NOMO-1 treated with dmso at 0.1 percent for 144 hours (cell line): ENCODE measurements around the gene PACS1.
"Not testable (repeated sequence)": the region's sequence is repeated elsewhere in the genome, so short reads cannot be mapped to it uniquely, and the experiment has no call there.

Source experiments
- DNase-seq: peaks from one replicate; lab custom pipeline; 2025; ENCODE audit not compliant: unreplicated experiment; lab: John Stamatoyannopoulos, UW

PACS1 gene

DNA sequence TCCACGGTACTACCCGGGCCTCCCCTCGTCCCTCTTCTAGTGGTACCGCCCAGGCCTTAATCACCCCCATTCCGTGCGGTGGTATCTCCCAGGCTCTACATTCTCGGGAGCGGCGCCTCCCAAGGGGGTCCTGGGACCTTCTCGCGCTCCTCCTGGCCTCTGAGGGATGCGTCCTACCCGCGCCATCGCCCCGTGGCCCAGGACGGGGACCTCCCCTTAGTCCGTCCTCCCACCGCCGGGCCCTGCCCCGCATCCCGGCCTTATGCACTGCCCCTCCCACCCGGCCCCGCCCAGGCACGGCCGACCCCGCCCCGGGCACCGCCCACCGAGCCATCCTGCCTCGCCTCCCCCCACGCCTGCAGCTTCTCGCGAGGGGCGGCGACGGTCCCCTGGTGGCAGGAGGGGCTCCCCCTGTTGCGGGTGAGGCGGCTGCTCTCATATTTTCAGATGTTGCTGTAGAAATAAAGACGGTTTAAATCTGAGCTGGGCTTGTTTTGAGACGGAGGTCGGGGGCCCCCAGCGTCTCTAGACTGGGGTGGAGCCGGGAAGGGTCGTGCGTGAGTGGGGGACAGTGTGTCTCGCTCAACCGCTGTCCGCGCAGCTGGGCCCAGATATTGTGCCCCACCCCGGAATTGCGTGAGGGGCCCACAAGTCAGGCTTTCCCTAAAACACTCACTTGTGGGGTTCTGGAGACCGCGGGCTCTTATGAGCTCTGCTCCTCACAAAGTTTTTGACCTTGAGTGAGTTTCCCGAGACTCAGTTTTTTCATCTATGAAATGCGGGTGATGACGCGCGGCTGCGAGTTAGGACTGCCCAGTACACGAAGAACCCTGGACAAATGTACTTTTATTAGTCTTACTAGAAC is 197.5 kb downstream of the PACS1 start:
- peak; percentile 46 for DNase-seq

DNA sequence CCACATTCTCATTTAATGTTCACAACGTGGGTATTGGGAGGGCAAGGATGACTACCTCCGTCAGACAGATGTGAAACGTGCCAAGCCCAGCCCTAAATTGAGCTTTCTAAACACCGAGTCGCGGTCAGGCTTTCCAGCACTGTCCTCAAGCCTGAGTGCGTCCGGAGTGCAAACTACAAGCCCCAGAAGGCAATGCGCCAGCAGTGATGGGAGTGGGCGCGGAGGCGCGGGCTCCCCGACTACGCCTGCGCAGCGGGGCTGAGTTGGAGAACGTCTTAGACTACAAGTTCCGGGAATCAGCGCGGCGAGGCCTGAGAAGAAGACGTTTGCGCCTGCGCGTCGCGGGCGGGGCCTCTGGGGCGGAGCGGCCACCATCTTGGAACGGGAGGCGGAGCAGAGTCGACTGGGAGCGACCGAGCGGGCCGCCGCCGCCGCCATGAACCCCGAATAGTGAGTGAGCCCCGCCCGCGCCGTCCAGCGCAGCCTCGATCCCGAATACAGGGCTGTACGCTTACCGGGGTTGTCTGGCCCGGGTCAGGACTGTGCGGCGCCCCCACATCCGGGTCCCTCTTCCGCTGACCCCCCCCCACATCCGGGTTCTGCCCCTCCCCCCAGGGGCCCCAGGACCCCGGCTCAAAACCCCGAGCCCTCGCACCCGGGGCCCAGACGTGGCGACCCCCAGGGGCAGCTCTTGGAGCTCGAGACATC is 198.3 kb downstream of the PACS1 start, which contains the start of gene RAB1B:
Gene RAB1B, plus strand, starts transcription at position 396 of the 708 bp plus-strand sequence. Its CDS starts 41 bp downstream, at position 437.
- DNase-seq = peak; percentile 98

DNA sequence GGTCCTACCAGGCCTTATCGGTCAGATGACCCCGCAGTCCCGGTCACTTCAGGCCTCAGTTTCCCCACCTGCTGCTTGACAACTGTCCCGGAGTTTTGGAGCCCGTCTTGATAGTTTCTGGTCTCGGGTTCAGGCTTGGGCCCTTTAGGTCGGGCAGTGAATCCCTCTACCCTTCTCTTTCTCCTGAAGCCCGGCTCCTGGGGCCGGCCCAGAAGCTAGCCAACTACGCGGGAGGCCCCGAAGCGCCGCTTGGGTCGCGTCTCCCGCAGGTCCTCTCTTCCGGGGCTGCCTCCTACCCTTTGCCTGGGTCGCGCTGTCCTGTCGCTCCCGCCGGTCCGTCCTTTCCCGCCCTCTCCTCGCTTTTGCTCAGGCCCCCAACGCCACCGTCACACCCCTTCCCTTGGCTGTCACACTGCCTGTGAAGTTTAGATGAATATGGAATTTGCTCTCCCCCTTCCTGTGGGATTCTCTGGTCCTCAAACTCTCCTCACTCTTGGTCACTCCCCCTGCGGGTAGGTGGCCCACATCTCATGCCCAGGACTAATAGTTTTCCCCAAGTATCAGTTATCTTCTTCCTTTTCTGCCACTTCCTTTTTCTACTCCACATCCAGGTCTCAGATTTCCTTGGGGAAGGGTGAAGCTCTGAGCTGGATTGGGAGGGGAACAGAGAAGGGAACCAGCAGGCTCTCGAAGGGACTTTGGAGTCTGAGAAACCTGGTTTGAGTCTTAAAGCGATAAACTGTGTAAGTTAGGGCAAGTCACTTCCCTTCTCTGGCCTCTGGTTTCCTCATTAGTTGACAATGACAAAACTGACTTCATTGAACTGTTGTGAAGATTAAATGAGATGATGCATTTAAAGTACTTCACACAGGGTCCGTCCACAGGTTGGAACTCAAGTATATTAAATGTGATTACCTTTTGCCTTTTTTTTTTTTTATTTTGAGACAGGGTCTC is 199.2 kb downstream of the PACS1 start:
- peak; percentile 65 for DNase-seq

DNA sequence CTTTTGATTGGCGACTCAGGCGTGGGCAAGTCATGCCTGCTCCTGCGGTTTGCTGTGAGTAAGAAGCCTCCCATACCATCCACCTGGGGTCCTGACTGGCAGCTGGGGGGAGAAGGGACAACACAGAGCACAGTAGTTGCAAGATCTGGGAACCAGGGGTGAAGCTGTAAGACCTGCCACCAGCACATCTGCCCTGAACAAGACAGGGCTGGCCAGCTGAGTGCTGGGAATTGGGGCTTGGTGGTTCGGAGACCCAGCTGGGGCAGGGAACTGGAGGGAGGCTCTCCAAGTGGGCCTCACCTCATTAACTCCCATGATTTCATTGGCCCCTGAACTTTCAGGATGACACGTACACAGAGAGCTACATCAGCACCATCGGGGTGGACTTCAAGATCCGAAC is 201.7 kb downstream of the PACS1 start:
- no peak for DNase-seq

DNA sequence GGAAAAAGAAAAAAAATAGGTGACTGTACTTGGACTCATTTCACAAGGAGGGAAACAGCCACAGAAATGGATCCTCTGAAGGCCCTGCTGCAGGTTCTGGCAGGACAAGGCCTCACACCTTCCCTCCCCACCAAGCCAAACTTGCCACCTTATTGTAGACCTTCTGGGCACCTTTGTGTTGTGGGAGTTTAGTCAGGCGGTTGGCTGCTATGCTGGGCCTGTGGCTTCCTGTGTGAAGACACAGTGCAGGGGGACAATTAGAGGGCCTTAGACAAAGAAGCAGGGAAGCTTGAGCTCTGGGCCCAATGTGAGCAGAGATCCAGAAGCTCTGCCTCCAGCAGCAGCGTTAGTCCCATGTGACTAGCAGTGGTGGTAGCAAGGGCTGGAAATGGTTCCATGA is 202.5 kb downstream of the PACS1 start:
- no peak for DNase-seq

DNA sequence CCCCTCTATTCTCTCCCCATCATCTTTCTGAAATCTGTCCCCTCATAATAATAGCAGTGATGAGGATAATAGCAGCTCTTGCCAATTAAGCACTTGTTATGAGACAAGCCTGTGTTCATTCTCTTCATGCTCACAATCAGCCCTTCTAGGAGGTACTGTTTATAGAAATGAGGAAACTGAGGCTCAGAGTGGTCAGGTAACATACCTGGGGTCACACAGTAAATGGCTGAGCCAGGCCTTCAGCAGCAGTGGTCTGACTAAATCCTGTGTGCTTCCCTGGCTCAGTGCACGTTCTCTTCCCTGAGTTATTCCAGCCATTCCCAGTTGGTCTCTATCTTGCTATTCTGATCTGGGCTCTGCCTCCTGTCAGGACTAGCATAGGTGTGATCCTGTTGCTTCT is 204.1 kb downstream of the PACS1 start:
- no peak for DNase-seq

DNA sequence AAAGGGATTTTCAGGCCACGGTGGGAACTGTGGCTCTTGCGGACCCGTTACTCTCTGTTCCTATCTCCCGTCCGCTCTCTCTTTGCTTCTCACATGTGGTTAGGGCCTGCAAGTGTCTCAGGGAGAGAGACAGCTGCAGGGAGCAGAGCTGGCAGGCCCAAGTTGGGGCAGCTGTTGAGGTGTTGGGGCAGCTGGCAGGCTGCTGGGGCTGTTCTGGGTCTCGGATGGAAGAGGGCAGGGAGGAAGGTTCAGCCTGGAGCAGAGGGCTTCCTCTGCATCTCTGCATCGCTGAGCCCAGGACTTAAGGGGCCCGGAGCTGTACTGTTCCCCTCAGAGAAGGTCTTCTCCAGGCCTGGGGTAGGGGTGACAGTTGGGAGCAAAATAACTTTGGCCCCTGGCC is 205.3 kb downstream of the PACS1 start:
- no peak for DNase-seq

DNA sequence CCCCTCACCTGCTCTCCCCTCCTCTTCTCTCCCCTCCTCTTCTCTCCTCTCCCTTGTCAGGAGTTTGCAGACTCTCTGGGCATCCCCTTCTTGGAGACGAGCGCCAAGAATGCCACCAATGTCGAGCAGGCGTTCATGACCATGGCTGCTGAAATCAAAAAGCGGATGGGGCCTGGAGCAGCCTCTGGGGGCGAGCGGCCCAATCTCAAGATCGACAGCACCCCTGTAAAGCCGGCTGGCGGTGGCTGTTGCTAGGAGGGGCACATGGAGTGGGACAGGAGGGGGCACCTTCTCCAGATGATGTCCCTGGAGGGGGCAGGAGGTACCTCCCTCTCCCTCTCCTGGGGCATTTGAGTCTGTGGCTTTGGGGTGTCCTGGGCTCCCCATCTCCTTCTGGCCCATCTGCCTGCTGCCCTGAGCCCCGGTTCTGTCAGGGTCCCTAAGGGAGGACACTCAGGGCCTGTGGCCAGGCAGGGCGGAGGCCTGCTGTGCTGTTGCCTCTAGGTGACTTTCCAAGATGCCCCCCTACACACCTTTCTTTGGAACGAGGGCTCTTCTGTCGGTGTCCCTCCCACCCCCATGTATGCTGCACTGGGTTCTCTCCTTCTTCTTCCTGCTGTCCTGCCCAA is 206.0 kb downstream of the PACS1 start:
- DNase-seq = no peak

DNA sequence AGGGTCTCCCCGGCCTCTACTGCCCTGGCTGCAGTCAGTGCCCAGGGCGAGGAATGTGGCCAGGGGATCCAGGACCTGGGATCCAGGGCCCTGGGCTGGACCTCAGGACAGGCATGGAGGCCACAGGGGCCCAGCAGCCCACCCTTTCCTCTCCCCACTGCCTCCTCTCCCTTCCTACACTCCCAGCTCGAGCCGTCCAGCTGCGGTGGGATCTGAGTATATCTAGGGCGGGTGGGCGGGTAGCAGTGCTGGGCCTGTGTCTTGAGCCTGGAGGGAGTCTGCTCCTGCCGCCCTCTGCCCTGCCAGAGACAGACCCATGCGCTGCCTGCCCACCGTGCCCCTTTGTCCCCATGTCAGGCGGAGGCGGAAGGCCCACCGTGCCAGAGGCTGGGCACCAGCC is 206.5 kb downstream of the PACS1 start:
- DNase-seq = not testable (repeated sequence)

DNA sequence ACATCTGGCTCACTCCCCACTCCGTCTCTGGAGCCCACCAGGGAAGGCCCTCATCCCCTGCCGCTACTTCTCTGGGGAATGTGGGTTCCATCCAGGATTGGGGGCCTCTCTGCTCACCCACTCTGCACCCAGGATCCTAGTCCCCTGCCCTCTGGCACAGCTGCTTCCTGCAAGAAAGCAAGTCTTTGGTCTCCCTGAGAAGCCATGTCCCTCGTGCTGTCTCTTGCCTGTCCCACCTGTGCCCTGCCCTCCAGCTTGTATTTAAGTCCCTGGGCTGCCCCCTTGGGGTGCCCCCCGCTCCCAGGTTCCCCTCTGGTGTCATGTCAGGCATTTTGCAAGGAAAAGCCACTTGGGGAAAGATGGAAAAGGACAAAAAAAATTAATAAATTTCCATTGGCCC is 207.0 kb downstream of the PACS1 start:
- not testable (repeated sequence) for DNase-seq

DNA sequence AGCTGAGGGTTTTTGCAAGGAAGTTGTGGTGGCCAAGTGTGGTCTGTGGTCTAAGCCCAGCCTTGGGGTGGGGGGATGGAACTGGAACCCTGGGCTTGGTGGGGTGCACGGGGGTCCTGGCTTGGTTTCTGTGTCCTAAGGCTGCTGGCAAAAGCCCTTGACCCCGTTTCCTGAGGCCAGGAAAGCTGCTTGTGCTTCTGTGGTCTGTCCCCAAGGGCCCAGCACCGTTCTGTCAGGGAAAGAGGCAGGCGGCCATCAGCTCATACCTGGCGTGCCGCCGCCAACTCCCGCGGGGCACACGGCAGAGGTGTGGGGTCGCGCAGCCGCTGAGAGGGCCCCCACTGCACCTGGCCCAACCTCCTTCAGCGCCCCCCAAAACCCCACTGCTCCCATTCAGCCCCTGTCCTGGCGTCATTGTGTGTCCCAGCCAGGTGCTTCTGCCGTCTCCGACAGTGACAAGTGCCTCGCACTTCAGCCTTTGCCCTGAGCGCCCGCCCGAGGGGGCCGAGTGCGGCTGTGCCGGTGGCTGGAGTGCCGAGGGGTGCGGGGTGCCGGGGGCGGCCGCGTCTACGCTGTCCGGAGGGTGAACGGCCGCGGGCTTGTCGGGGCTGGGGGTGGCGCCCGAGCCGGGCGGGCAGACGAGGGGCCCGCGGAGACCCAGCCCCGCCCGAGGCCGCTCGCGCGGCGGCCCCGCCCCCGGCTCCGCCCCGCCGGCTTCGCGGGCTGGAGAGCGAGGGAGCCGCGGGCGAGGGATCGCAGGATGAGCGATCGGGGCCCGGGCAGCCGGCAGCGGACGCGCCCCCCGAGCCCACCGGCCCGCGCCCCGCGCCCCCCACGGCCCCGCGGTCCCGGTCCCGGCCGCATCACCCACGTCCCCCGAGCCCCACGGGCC is 207.6 kb downstream of the PACS1 start, which contains the start of gene CNIH2:
Gene CNIH2, plus strand, starts transcription at position 705 of the 892 bp plus-strand sequence. CDS start 282 bp downstream, outside the sequence.
- DNase-seq = no peak

DNA sequence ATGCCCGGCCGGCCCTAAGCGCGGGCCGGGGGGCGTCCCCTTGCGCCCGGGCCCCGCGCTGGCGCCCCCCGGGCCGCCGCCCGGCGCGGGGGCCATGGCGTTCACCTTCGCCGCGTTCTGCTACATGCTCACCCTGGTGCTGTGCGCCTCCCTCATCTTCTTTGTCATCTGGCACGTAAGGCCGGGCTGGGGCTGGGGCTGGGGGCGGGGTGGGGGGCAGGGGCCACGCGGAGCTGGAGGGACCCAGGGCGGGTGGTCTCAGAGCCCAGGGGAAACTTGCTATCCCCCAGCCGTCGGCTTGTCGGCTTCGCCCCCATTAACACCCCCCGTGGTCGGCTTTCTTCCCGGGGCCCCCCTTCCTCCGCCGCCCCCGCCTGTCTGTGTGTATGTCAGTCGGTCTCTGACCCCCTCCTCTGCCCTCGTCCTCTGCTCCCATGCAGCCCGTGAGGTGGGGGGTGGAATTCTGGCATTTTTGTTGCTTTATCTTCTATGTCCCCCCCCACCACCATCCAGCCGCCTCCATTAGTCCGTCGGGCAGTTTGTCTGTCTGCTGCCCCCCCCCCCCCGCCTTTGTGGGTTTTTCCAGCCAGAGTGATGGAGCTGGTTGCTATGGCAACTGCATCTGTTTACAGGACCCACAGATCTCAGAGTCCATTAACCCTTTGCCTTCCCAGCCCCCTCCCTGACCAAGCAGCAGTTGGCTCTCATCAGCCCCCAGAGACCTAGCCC is 208.5 kb downstream of the PACS1 start:
- DNase-seq = no peak

DNA sequence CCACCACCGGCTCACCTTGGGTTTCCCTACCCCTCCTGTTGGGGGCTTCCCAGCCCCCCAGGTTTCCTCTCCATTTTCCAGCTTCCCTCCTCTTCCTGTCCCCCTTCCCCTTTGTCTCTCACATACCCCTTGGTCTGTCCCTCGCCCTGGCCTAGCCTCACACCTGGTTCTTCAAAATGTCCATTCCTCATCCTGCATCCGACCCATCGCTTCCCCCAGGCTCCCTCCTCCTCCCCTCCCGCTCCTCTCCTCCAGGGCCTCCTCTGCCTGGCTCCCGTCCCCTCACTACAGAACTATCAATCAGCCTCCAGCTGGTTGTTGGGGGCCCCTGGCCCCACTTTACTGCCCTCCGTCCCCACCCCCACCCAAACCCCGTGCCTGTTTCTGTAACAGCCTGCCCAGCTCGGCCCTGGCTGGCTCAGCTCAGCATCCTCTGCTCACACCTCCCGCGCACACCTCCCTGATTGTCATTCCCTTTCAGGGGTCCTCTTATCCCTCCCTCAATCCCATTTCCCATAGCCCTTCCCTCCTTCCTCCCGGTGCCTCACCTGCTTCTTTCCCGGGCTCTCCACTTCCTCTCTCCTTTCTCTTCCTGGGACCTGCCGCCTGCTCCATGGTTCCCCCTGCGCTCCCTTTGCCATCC is 209.1 kb downstream of the PACS1 start:
- no peak for DNase-seq

DNA sequence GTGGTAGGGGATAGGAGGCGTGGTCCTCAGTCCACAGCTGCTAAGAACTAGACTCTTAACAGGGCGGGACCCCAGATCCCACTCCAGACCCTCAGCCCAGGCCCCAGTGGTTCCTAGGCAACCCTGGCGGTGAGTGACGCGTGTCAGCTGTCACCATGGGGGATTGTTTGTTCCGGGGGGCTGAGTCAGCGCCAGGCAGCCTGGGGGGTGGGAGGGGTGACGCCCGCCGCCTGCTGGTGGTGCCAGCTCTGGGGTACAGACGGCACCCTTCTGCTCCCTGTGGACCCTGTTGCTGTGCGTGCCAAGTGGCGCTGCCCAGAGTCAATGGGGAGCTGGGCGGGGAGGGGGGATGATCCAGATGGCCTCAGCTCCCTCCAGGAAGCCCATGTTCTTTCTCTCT is 210.4 kb downstream of the PACS1 start:
- no peak for DNase-seq

DNA sequence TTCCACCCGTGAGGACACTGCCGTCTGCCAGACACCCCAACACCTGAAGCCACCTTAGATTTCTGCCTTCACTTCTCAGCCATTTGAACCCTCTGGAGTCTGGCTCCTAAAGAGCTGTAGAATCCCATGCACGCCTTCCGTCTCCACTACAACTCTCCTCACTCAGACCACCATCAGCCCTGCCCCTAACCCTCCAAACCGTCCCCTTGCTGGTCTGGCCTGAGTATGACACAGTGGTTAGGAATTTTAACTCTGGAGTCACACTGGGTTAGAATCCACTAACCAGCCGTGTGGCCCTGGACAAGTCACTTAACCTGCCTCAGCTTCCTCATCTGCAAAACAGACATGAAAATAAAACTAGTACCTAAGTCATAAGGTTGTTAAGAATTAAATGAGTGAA is 210.9 kb downstream of the PACS1 start:
- no peak for DNase-seq

DNA sequence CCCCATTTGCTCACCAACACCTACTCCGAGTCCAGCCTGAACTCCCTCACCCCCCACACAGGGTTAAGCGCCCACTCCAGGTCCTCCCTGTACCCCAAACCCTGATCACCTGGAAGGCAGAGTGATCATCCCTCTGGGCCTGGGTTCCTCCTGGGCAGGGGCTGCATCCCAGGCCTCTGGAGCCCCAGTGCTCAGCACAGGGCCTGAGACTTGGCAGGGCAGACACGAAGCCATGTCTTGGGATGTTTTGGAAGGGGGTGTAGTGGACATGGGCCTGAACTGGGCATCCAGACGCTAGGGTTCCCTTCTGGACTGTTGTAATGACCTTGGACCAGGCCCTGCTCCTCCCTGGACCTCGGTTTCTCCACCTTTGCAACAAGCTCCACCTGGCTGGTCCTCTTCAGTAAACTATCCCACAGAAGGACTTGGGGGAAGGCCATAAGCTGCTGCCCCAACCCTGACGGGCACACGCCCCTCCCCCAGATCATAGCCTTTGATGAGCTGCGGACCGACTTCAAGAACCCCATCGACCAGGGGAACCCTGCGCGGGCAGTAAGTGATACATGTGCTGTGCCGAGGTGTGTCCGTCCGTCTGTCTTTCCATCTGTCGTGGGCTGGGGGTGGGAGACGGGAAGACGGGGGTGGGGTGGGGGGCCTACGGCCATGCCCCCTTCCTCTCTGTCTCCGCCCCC is 211.8 kb downstream of the PACS1 start:
- DNase-seq = no peak
